WERI-Rb-1 (cell line): Measurements from ENCODE around the gene PSMB11.

Experiments
- DNase-seq: peaks from one replicate; pipeline ENCODE4 v3.0.0-alpha.2; 2020
- H3K27ac ChIP-seq: fragments of 250-450 bp; sonication (Bioruptor Pico); 2 replicates; pipeline ENCODE4 v1.5.1; 2020; ENCODE audit warnings: mild to moderate bottlenecking, moderate library complexity
- H3K27me3 ChIP-seq: fragments of 250-450 bp; sonication (Bioruptor Pico); 2 replicates; pipeline ENCODE4 v1.5.1; 2021; ENCODE audit warnings: mild to moderate bottlenecking, low read depth, moderate library complexity; ENCODE audit not compliant: insufficient read depth, severe bottlenecking
- H3K36me3 ChIP-seq: fragments of 250-450 bp; sonication (Bioruptor Pico); 2 replicates; pipeline ENCODE4 v1.5.1; 2020; ENCODE audit warnings: mild to moderate bottlenecking, moderate library complexity
- H3K4me3 ChIP-seq: 2 replicates; pipeline ENCODE4 v1.5.1; 2011; ENCODE audit warnings: low read depth, mild to moderate bottlenecking, control low read depth, low read length
- H3K9me3 ChIP-seq: fragments of 250-450 bp; sonication (Bioruptor Pico); 2 replicates; pipeline ENCODE4 v1.5.1; 2021; ENCODE audit warnings: mild to moderate bottlenecking, moderate library complexity; ENCODE audit not compliant: severe bottlenecking
- TF ChIP-seq, protein P1 (sequence below): IDR thresholded peaks from 2 replicates; pipeline ENCODE4 v1.5.1; 2011; ENCODE audit warnings: low read depth, mild to moderate bottlenecking, control low read depth, inconsistent platforms, low read length

The PSMB11 gene

DNA sequence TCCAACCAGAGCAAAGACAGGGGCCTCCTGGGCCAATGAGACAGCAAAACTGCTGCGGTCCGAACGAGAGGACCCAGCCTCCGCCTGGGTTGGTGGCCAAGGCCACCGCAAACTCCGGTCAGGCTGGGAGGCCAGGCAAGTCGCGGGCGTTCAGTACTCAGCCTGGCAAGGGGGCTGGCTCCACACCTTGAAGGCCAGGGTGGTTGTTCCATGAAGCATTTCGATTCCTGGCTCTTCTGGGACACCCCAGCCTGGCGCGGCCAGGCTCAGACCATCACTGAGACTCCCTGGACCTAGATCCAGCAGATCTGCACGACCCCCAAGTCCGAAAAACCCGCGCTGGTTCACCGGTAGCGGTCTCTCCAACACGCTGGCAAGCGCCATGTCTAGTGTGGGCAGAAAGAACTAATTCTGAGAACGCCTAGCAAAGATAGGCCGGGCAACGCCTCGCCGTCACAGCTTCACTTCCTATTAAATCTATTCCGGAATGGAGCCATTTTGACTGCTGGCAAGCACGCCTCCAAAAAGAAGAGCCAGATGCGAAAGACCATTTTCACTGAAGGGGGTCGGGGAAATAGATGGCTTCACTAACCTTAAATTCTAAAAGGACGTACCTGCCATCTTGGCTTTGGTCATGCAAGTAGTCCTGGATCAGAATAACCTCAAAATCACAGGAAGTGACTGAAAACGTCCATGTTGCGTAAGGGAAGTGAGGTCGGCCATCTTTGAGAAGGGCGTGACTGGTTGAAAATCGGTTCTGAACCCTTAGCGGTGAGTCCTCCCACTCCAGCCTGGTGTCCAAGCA, 7.3 kb upstream of the PSMB11 start, which contains the start of gene PSMB5:
PSMB5 (minus strand) TSS at position 403 of the 805 bp plus-strand sequence; CDS start at position 384, 19 bp downstream.
- H3K9me3 ChIP-seq: no peaks in the 10 kb centered on the region
- no peaks in the 10 kb centered on the region for H3K27me3 ChIP-seq
- peak within 1 kb of the TSS; percentile 95 for H3K4me3 ChIP-seq
- peak; percentile 92 for DNase-seq
- peaks cover 40% of the 10 kb centered on the region for H3K36me3 ChIP-seq
- TF ChIP-seq, protein P1, sequence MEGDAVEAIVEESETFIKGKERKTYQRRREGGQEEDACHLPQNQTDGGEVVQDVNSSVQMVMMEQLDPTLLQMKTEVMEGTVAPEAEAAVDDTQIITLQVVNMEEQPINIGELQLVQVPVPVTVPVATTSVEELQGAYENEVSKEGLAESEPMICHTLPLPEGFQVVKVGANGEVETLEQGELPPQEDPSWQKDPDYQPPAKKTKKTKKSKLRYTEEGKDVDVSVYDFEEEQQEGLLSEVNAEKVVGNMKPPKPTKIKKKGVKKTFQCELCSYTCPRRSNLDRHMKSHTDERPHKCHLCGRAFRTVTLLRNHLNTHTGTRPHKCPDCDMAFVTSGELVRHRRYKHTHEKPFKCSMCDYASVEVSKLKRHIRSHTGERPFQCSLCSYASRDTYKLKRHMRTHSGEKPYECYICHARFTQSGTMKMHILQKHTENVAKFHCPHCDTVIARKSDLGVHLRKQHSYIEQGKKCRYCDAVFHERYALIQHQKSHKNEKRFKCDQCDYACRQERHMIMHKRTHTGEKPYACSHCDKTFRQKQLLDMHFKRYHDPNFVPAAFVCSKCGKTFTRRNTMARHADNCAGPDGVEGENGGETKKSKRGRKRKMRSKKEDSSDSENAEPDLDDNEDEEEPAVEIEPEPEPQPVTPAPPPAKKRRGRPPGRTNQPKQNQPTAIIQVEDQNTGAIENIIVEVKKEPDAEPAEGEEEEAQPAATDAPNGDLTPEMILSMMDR: no peak
- peak within 1 kb of the TSS; percentile 93 for H3K27ac ChIP-seq

DNA sequence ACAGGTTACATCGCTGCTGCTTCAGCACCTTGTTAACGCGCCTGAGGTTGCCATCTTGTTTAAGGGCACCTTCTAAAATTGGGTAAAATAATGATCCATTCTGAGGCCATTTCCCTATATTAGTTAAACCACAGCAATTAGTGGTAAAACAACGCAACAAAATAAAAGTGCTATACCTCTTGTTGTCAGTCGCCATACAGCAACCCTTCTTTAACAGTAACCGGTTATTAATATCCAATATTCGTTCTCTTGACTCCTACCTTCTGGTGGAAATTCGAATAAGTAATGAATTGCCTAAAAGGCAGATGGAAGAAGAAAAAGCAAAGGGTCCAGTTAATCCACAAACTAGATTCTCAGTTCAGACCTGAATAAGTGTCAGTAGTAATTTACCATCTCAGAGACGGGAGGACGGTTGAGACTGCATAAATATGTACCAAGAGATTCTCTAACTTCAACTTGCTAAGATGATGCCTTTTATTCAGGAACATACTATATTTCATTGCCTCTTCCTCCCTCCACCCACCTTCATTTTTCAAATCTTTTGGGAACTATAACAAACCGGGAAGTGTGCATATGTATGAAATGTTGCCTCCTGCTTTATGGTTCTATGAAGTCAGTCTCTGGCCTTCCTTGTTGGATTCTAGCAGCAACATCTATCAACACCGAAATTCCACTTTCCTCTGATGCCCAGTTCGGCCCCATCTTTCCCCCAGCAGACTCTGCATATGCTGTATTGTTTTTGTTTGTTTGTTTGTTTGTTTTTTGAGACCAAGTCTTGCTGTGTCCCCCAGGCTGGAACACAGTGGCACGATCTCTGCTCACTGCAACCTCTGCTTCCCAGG, 6.5 kb upstream of the PSMB11 start:
- H3K27ac ChIP-seq: peak overlapping the region; percentile 93
- DNase-seq: no peak
- no peaks in the 10 kb centered on the region for H3K27me3 ChIP-seq
- TF ChIP-seq, protein P1: no peak
- peak overlapping the region; percentile 95 for H3K4me3 ChIP-seq
- H3K36me3 ChIP-seq: peaks cover 32% of the 10 kb centered on the region
- no peaks in the 10 kb centered on the region for H3K9me3 ChIP-seq

DNA sequence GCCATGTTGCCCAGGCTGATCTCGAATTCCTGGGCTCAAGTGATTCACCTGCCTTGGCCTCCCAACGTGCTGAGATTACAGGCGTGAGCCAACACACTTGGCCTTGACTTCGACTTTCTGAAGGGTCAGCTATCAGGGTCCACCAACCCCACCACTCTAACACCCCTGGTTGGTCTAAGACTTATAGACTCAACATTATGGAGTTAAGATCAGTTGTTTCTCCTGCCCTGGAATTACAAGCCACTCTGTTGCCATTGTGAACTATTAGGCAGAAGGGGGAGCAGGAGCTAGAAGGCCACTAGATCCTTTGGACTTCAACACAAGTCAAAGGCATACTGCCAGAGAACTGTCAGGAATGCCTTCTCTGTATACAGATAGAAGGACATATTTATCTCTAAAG, 1.9 kb upstream of the PSMB11 start:
- TF ChIP-seq, protein P1: no peak
- H3K27ac ChIP-seq: no peak overlapping the region

DNA sequence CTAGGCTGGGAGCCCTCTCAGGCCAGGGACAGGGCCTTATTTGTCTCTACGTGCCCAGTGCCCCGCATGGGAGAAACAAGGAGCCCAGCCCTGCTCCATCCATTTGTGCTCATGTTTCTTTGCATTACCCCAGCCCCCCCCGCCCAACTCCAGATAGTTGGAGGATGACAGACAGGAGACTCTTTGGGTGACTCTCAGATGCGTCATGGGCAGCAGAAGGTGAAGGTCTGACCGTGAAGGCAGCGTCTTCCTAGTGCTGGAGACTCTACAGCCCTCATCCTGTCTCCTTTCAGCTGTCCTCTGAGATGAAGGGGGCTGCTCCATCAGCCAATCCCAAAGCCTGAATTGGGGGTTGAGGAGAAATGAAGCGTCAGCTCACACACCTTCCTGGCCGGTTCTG, 283 bp upstream of the PSMB11 start:
- no peaks in the 10 kb centered on the region for H3K9me3 ChIP-seq
- no peak for DNase-seq
- H3K36me3 ChIP-seq: no peaks in the 10 kb centered on the region

More for the DNA sequence above, 1.9 kb upstream of the PSMB11 start:
- Histone ChIP-seq H3K9me3 (no peaks in the 10 kb centered on the region), H3K4me3 (no peak overlapping the region), H3K27me3 (no peaks in the 10 kb centered on the region), H3K36me3 (no peaks in the 10 kb centered on the region)
- no peak for DNase-seq

DNA sequence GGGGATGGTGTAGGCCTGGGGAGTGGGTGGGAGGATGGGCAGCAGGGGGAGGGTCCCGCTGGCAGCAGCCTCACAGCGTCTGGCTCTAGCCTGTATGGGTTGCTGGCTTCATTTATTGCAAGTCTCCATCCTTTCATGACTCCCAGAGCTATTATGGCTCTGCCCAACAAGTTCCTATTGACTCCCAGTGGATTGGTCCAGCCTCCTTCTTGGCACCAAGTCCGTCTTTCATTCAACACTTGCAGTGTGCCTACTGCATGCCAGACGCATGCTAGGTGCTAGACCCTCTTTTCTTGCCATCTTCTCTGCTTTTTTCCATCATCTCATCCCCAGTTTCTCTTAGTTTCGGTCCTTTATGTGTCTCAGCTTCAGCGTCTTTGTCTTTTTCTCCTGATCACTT, 1.1 kb downstream of the PSMB11 start:
- DNase-seq: no peak
- TF ChIP-seq, protein P1: no peak
- no peaks in the 10 kb centered on the region for H3K9me3 ChIP-seq
- no peak overlapping the region for H3K27ac ChIP-seq
- H3K27me3 ChIP-seq: no peaks in the 10 kb centered on the region
- no peaks in the 10 kb centered on the region; the same call in 1 of the 2 replicates for H3K36me3 ChIP-seq
- no peak overlapping the region for H3K4me3 ChIP-seq

More for the DNA sequence above, 283 bp upstream of the PSMB11 start:
- H3K27me3 ChIP-seq: no peaks in the 10 kb centered on the region
- TF ChIP-seq, protein P1: no peak
- no peak overlapping the region for H3K27ac ChIP-seq
- no peak overlapping the region for H3K4me3 ChIP-seq
